Measurements from ENCODE around the gene XPA.
"Not testable (repeated sequence)": the region's sequence is repeated elsewhere in the genome, so short reads cannot be mapped to it uniquely, and the experiment has no call there.

XPA gene

DNA sequence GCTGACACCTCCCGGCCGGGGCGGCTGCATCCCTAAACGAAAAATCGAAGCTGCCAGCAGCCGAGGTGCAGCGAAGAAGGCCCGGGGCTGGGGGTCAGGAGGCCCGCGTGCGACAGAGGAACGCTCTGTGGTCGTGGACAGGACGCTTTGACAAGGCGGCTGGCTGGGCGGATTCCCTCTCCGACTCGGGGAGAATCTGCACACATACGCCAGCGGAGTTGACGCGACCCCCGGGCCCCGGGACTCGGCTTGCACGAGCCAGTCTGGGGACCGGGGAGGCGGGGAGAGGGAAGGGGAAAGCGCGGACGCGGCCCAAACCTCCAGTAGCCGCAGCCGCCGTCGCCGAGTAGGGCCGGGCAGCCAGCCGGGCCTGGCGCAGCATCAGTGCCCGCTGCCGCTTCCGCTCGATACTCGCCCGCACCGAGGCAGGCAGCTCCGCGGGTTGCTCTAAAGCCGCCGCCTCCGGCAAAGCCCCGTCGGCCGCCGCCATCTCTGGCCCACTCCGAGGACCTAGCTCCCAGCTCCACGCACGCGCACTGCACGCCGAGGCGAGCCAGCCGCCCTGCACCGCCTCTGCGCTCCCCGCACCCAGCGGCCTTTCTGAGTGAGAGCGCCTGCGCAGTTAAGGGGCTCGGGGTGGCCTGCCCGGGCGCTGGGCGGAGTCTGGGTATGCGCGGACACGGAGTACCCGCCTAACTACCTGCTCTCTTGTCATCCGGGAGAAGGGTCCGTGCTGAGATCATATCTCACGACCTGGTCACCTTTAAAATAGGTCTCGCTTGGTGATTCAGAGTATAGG is at the start of gene XPA:
Gene XPA, minus strand, starts transcription at position 538 of the 799 bp plus-strand sequence. Its CDS starts 48 bp downstream, at position 490.
- peak; percentile 95 to 97 (median 95) for DNase-seq (ENCODE audit: low read depth in 3 of 3, low spot score in 1 of 3)

DNA sequence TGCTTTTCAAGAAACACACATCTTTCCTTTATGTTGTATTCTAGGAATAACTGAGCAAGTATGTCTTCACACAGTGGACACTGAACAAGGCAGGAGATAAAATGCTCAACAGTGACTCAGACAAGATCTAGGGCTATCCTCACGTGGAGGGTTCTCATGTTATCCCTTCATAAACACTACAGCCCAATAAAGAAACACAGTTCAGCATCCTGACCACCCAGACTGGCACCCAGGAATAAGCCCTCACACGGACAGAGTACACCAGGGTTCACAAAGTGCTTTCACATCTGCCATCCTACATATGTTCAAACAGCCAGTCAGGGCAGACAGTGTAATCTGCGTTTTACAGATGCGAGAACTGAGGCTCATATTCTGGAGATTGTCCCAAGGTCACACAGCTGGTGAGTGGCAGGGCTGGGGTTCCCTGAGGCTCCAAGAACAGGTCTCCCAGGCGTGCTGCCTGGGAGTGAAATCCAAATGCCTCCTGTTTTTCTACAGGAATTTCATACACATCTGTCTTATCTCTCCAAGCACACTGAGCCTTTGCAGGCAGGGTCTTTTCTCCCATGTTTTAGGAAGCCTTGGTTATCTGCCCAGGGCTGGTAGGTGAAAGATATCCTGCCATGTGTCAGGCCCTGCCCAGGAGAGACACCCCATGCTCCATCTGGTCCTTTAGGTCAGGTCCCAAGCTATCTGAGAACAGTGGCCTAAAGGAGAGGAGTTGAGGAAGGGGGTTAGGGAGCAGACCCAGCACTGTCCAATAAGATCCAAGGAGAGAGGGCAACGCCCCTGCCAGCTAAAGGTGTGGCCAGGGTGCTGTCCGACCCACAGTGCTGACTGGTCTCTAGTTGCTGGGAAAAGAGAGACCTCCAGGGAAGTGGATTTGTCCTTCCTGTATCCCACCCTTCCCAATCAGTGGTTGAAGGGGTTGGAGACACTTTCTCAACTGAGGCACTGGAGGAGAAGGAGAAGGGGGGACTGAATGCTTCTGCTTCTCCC is 47.9 kb upstream of the XPA start:
- DNase-seq (ENCODE audit: low read depth in 3 of 3, low spot score in 1 of 3), result no peak

- DNase-seq (ENCODE audit: low read depth in 3 of 3, low spot score in 1 of 3), result not testable (repeated sequence)
These were observed 46.9 kb upstream of the XPA start for GRCh38 chr9:97744025-97744424.

DNA sequence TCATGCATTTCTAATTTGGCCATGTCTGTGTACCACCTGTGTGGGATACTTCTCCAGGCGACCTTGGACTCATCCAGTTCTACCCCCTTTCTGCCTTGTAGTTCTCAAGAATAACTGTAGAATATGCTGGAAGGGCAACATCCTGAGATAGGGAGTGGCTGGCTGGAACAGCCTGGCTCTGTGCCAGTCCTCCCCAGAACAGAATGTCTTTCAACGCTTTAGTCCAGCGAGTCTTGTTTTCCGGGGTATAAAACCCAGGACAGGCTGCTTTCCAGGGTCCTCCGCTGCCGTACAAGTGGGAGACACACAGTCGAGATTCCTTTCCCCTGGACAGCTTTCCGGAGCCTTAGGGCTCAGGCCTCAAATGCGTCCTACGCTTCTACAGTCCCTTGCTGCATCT is 45.4 kb upstream of the XPA start:
- DNase-seq (ENCODE audit: low read depth in 3 of 3, low spot score in 1 of 3), result no peak

DNA sequence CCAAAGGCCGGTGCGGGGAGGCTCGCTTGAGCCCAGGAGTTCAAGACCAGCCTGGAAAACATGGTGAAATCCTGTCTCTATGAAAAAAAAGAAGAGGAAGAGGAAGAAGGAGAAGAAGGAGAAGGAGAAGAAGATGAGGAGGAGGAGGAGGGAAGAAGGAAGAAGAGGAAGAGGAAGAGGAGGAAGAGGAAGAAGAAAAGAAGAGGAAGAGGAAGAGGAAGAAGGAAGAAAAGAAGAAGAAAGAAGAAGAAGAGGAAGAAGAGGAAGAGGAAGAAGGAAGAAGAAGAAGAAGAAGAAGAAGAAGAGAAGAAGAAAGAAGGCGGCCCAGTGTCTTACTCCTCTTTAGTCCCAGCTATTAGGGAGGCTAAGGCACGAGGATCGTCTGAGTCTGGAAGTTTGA is 44.8 kb upstream of the XPA start:
- DNase-seq (ENCODE audit: low read depth in 3 of 3, low spot score in 1 of 3), result no peak

DNA sequence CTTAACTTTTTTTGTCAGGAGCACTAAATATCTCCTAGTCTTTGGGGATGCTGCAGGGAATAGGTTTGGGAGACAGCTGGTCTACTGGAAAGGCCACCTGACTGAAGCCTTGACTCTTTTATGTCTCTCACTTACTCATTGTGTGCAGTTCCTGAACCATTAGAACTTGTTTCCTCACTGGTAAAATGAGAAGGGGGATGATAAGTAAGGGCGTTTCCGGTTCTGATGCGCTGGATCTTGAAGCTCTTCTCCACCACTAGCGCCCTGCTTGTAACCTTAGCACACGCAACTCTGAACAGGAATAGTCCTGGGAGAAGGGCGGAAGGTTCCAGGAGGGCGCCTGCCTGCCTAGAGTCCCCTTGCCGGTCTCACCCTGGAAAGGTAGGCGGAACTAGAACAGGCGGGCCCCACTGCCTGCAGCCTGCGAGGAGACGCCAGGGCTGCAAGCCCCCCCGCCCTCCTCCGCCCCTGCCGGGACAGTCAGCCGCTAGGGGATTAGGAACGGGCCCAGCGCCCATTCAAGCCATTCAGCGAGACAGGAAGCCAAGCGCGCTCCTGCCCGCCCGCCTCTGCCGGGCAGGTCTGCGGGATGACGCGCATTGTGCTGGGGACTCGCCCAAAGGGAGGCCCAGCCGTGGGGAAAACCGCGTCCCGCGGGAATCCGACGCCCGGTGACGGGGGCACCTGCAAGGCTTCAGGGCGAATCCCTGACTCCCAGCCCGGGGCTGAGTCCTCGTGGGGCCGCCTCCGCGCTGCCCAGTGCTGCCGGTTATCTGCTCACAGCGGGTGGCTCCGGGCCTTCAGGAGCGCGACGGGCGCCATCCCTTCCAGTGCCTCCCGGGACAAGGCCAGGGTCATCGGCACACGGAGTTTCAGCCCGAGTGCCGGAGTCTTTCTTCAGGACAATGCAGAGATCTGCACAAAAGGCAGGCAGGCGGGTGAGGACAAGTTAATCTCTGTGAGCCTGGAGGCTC is 44.0 kb upstream of the XPA start:
- peak in 1 of 3 donors; percentile 8 for DNase-seq (ENCODE audit: low read depth in 3 of 3, low spot score in 1 of 3)

- no peak for DNase-seq (ENCODE audit: low read depth in 3 of 3, low spot score in 1 of 3)
These were observed 40.3 kb upstream of the XPA start for GRCh38 chr9:97737429-97737828.

GRCh38 chr9:97735070-97735600 is 38.0 kb upstream of the XPA start:
- no peak for DNase-seq (ENCODE audit: low read depth in 3 of 3, low spot score in 1 of 3)

DNA sequence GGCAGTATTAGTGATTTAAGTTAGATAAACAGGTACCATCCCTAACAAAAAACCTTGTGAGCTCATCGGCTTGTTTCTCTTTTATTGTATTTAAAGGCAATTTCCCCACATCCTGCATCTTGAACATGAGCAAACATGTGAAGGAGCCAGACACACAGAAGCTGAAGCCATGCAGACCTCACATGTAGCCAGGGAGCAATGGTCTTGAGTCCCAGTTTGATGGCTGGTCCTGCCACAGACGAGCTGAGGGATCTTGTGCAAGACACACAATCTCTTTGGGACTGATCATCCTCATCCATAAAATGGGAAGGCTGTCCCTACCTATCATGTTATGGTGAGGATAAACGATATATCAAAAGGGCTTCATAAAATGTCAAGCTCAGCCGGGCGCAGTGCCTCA is 29.6 kb upstream of the XPA start:
- no peak for DNase-seq (ENCODE audit: low read depth in 3 of 3, low spot score in 1 of 3)

DNA sequence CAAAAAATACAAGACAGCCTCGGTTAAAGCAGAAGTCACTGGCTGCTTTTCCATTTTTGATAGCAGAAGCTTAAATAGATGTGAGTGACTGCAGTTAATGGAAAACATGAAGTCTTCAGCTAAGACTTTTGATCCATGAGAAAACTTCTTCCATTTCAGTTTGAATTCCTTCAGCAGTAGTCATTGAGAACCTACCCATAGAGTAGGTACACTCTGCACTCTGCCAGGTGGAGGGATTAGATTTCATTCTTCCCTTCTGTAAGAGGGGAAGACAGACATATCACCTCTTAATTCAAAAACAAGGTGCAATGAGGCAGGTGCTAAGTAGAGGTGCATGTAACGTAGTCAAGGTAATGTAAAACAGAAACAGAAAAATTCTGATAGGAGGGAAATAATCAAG is 26.7 kb upstream of the XPA start:
- DNase-seq (ENCODE audit: low read depth in 3 of 3, low spot score in 1 of 3), result no peak

DNA sequence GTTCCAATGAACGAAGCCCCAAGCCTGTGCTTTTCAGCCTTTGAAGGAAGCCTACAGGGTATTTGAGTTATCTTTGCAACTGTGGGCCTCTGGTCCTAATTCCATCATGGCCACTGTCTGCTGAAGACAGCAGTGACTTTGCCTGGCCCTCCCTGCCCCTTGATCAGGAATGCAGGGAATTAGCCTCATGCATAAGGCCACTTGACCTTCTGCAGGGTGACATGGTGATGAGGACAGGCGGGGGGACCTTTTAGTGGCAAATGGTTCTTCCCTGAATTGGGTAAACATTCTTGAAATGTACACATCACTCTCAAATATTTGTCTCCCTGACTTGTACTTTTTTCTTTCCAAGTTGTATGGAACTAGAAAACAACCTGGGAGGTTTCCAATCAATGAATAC is 25.2 kb upstream of the XPA start:
- DNase-seq (ENCODE audit: low read depth in 3 of 3, low spot score in 1 of 3), result no peak

DNA sequence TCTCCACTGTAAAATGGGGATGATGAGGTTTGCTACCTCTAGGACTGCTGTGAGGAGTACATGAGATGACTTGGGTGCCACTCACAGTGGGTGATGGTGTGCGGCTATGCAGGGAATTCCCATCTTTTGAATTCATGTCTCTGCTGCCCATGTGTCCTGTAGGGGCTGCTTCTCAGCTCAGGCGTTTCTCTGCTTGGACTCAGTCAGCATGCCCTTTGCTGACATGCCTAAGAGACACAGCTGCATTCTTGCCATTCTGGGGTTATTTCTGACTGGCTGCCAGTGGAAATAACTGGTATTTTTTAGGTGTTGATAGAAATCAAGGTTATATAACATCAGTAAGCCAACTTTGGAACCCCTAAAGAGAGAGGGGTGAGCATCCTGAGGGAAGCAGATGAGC is 24.3 kb upstream of the XPA start:
- DNase-seq (ENCODE audit: low read depth in 3 of 3, low spot score in 1 of 3), result no peak

DNA sequence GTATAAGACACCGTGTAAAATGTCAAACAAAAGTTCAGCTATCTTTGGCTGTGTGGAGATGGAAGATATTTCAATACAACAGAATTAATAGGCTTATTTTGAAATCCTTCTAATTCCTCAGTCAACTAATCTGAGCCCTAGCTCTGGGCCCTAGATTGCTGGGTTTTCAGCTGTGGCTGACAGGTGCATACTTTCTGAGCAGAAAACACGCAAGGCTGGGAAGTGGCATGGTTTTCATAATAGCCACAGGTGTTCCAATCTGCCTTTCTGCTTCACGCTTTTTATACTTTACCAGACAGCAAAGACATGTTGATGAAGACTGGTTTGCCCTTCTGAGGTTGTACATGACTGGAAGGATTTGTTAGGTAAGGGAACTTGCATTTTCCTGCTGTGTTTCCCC is 20.7 kb upstream of the XPA start:
- no peak for DNase-seq (ENCODE audit: low read depth in 3 of 3, low spot score in 1 of 3)

DNA sequence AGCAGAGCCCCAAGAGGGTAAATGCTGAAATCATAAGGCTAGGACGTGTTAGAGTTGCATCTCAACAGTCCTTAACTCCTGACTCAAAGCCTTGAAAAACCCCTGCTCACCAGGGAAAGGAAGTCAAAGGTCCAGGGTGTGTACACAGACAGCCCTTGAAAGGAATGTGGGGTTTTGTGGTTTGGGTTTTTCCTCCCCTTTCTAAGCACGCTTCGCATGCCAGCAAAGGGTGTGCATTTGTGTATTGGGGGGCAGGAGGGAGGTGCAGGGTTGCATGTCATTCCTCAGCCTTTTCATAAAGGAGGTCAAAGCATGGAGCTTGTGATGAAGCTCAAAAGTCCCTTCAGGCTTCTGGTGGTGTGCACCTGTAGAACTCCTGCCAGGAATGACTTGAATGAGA is 17.3 kb upstream of the XPA start:
- DNase-seq (ENCODE audit: low read depth in 3 of 3, low spot score in 1 of 3), result no peak

- no peak for DNase-seq (ENCODE audit: low read depth in 3 of 3, low spot score in 1 of 3)
These were observed 14.1 kb upstream of the XPA start for GRCh38 chr9:97711223-97711626.

DNA sequence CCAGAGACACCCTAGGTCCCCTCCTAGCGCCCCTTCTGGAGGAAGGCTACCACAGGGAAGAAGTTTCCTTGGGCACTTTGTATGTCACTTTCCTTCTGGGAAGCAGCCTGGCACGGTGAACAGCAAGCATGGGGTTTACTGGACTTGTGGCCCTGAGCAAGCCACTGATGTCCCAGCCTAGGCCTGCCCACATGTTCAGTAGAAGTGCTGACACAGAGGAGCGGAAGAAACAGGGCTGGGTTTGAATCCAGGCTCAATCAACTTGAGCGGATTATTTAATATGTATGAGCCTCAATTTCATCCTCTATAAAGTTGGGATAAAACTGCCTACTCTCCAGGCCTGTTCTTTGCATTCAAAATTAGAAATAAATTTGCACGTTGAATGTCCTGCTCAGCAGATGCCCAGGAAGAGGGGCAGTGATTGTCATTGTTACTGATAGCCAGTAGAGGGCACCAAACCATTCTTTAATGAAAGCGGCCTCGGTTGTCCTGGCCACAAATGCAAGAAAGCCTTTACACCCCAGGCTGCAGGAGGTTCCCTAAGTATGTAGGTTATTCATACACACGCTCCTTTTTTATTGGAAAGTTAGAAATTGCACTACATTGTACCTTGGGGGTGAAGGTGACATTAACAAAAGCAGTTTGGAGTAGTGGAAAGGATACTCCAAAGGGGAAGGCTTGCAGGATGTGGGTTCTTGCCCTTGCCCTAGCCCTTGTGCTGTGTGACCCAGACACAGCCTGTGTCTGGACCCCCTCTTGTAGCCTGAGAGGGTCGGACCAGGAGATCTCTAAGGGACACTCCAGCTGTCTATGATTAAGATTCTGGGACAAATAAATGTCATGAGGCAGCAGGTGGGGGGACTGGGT is 13.4 kb upstream of the XPA start:
- peak in 1 of 3 donors; percentile 21 for DNase-seq (ENCODE audit: low read depth in 3 of 3, low spot score in 1 of 3)

DNA sequence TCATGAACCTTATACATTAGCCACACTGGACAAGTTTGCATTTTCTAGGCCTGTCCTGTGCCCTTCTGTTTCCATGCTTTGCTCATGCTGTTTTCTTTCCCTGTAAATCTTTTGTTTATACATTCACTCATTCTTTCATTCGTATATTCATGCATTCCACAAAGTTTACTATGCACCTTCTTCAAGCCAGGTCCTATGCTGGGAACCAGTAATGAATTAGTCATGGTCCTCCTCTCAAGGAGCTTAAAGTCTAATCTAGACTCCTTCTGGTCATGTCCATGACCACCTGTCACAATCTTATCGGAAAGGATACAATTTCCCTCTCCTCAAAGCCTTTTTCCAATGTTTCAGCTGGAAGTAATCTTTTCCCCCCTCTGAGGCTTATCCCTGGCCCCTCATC is 9.1 kb upstream of the XPA start:
- DNase-seq (ENCODE audit: low read depth in 3 of 3, low spot score in 1 of 3), result no peak

DNA sequence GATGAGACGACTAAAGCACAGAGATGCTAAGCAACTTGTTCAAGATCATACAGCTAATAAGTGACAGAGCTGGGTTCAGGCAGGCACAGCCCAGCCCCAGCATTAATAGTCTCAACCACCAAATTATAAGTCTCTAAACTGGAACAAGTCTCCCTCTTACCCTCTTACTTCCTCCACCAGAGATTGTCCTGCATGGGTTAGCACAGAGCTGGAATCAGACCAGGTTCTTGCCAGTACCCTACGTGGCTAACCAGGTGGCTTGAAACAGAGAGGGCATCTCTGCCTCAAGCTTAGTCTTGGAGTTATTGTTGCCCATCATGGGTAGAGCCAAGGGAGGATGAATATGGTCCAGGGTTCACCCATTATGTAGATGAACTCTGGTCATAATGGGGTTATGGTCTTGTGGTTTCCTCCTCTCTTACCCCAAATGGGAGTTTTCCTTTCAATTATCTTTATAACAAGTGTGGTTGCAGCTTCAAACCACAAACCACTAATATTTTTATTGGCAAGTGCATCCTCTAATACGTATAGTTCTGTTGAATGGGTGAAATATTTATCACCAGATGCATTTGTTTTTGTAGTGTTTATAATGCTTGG is 8.3 kb upstream of the XPA start:
- no peak for DNase-seq (ENCODE audit: low read depth in 3 of 3, low spot score in 1 of 3)

- DNase-seq (ENCODE audit: low read depth in 3 of 3, low spot score in 1 of 3), result no peak
These were observed 7.7 kb upstream of the XPA start for GRCh38 chr9:97704851-97705250.

Measured in stimulated activated CD4-positive, alpha-beta T cell treated with anti-CD3 and anti-CD28 coated beads, TNF-alpha, amount 100 ng/mL, for 1 hour (primary cell).